ENCODE measurements around the gene MAFB. TPM values are rescaled to one million over a fixed set of nuclear protein-coding genes. Genes with fewer than 3 reads are reported as not detected.

The MAFB gene
- total RNA-seq, 1 donor from 2014 or later, result 6.1 TPM

DNA sequence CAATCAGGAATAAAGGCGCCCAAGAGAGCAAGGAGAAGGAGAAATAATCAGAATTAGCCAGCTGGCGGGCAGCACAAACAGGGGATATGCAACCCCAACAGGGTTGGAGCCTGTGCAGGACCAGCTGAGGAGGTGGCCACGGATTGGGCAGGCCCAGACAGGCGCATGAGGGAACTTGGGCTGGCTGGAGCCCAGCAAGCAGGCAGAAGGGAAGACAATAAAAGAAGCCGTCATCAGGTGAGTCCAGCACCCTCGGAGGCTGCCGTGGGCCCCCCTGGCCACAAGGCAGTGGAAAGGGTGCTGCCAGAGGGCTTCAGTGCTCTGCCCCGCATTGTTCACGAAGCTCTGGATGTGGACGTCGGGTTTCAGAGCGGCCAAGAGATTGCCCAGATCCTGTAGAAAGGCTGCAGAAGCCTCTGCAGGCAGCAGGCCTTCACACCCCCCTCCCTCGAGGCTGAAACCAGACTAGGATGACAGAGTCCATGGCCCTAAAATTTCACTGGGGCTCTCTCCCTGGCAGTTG, 28.4 kb upstream of the MAFB start:
- Mint-ChIP-seq H3K9me3 (ENCODE audit: low read depth) (no peaks in the 10 kb centered on the region), H3K36me3 (ENCODE audit: insufficient read depth) (no peaks in the 10 kb centered on the region), H3K27ac (no peak overlapping the region), H3K4me3 (ENCODE audit: low read depth) (no peak overlapping the region), H3K4me1 (ENCODE audit: low read depth) (no peaks in the 10 kb centered on the region), H3K27me3 (peaks cover 28% of the 10 kb centered on the region)
- no peak for DNase-seq (ENCODE audit: low spot score, unreplicated experiment)
- no peak for TF ChIP-seq CTCF (IDR thresholded peaks at IDR 0.05; ENCODE audit: unreplicated experiment)

DNA sequence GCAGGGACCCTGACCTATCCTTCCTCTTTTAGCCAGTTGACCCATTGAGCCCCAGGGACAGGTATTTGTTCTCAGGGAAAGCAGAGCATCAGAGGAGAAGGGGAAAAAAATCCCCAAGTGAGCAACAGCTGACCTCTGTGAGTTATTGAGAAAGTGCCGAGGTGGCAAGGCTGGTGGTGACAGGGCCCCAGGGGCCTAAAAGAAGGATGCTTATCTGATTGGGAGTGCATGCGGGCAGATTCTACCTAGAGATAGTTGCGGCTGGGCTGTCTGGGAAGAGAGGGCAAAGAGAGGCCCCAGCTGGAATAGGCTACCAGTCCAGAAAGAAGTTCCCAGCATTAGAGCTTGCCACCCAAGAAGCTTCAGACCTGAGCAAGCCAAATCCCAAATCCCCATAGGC, 26.5 kb upstream of the MAFB start:
- no peak overlapping the region for H3K27ac Mint-ChIP-seq
- peaks cover 2% of the 10 kb centered on the region for H3K4me1 Mint-ChIP-seq (ENCODE audit: low read depth)
- DNase-seq (ENCODE audit: low spot score, unreplicated experiment), result no peak
- no peaks in the 10 kb centered on the region for H3K9me3 Mint-ChIP-seq (ENCODE audit: low read depth)
- no peaks in the 10 kb centered on the region for H3K36me3 Mint-ChIP-seq (ENCODE audit: insufficient read depth)
- peaks cover 23% of the 10 kb centered on the region for H3K27me3 Mint-ChIP-seq
- no peak overlapping the region for H3K4me3 Mint-ChIP-seq (ENCODE audit: low read depth)
- TF ChIP-seq CTCF (IDR thresholded peaks at IDR 0.05; ENCODE audit: unreplicated experiment), result no peak

GRCh38 chr20:40714916-40715315, 25.9 kb upstream of the MAFB start:
- Mint-ChIP-seq H3K36me3 (ENCODE audit: insufficient read depth) (no peaks in the 10 kb centered on the region), H3K4me1 (ENCODE audit: low read depth) (peaks cover 2% of the 10 kb centered on the region), H3K9me3 (ENCODE audit: low read depth) (no peaks in the 10 kb centered on the region), H3K27me3 (peaks cover 18% of the 10 kb centered on the region), H3K4me3 (ENCODE audit: low read depth) (no peak overlapping the region), H3K27ac (no peak overlapping the region)
- DNase-seq (ENCODE audit: low spot score, unreplicated experiment), result no peak
- TF ChIP-seq CTCF (IDR thresholded peaks at IDR 0.05; ENCODE audit: unreplicated experiment), result no peak

GRCh38 chr20:40714109-40714508, 25.1 kb upstream of the MAFB start:
- DNase-seq (ENCODE audit: low spot score, unreplicated experiment), result no peak
- Mint-ChIP-seq H3K27ac (no peak overlapping the region), H3K4me1 (ENCODE audit: low read depth) (peaks cover 2% of the 10 kb centered on the region), H3K9me3 (ENCODE audit: low read depth) (no peaks in the 10 kb centered on the region), H3K36me3 (ENCODE audit: insufficient read depth) (no peaks in the 10 kb centered on the region), H3K4me3 (ENCODE audit: low read depth) (no peak overlapping the region), H3K27me3 (peaks cover 14% of the 10 kb centered on the region)
- TF ChIP-seq CTCF (IDR thresholded peaks at IDR 0.05; ENCODE audit: unreplicated experiment), result no peak

DNA sequence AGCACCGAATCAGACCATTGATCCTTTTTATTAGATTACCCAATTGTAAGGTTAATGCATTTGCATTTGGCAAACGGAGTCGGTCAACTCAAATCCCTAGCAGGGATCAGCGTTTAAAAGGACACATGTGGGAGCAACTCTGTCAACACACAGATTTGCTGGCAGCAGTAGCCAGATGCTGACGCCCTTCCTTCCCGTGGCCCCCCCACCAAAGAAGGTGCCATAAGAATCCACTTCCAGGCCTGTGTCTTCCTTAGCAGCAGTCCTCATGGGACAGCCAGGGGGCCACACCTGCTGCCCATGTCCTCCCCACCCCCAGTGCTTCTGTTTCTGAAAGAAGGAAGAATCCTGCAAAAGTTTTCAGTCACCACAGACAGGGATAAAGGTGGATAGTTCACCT, 24.5 kb upstream of the MAFB start:
- Mint-ChIP-seq H3K9me3 (ENCODE audit: low read depth) (no peaks in the 10 kb centered on the region), H3K27me3 (peaks cover 10% of the 10 kb centered on the region), H3K36me3 (ENCODE audit: insufficient read depth) (no peaks in the 10 kb centered on the region), H3K4me1 (ENCODE audit: low read depth) (peaks cover 2% of the 10 kb centered on the region), H3K4me3 (ENCODE audit: low read depth) (no peak overlapping the region), H3K27ac (no peak overlapping the region)
- no peak for DNase-seq (ENCODE audit: low spot score, unreplicated experiment)
- TF ChIP-seq CTCF (IDR thresholded peaks at IDR 0.05; ENCODE audit: unreplicated experiment), result no peak

All from progenitor cell of endocrine pancreas (in vitro differentiated cells).